ENCODE measurements around the gene FOXP1. TPM values are rescaled to one million over a fixed set of nuclear protein-coding genes. Genes with fewer than 3 reads are reported as not detected.

Gene FOXP1
- total RNA-seq, 1 experiment from 2014 or later: 58.4 TPM

DNA sequence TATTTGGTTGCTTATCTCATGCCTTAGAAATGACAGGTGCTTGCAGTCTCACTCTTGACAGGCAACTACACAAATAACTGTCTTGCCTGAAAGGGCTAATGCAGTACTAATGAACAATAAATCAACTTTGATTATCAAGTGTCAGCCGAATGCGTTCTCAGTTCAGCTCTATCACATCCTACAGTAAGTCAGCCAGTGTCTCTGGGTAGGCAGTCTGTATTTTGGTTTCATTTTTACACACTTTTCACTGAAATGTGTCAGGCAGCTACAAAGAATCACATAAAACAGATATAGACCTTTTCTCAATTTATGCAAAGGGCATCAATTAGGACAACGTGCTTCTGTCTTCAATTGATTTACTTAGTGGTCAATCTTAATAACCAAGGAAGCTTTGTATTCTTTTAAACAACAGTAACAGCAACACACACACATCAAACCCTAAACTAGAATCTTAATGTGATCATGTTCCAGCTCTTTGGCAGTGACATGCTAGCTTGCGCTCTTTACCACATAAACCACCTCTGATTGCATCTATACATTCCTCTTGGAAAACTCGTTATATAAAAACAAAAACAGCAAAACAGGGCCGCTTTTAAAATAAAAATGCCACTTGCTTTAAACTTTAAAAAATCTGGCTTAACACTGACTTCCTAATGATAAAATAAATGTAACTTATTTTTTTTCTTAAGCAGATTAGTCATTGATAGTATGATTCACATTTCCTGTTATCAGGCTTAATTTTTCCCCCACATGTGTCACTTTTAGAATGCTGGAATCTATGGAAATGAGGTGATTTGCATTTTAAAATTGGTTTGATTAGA, 520.4 kb downstream of the FOXP1 start:
- ChIA-PET POLR2A (ENCODE audit: low non-redundant PET) (no interaction called here), CTCF (no interaction called here)
- Histone ChIP-seq H3K27ac (ENCODE audit: low read depth, low read length, poor library complexity, severe bottlenecking) (peak overlapping the region; percentile 68), H3K4me3 (ENCODE audit: low read depth, low read length, poor library complexity, severe bottlenecking) (peak overlapping the region; percentile 59), H3K27me3 (replicated peaks; ENCODE audit: insufficient read depth, low read depth, low read length, poor library complexity) (no peaks in the 10 kb centered on the region), H3K9me3 (ENCODE audit: low read depth, low read length, poor library complexity, severe bottlenecking) (no peaks in the 10 kb centered on the region), H3K36me3 (ENCODE audit: insufficient read depth, low read length, poor library complexity, severe bottlenecking) (no peaks in the 10 kb centered on the region), H3K4me1 (ENCODE audit: insufficient read depth, low read length, poor library complexity, severe bottlenecking) (peaks cover 53% of the 10 kb centered on the region)
- DNase-seq (ENCODE audit: low spot score): no peak
- no peak for TF ChIP-seq CTCF (conservative IDR thresholded peaks at IDR 0.05; ENCODE audit: low read depth, low read length)
- no peak for TF ChIP-seq EZH2 (IDR thresholded peaks at IDR 0.05; ENCODE audit: borderline replicate concordance, low read depth, low read length, poor library complexity, severe bottlenecking)
- BruUV-seq (replicated peaks): no TSS peak
- intact Hi-C loops (cut with micrococcal nuclease; ENCODE audit: unreplicated experiment): loop anchor here (5.0 to 10.0 kb wide), 3 partner anchors 139 to 522 kb away; partner anchors contain the start of gene FOXP1

- TF ChIP-seq EZH2 (IDR thresholded peaks at IDR 0.05; ENCODE audit: borderline replicate concordance, low read depth, low read length, poor library complexity, severe bottlenecking) (no peak), CTCF (conservative IDR thresholded peaks at IDR 0.05; ENCODE audit: low read depth, low read length) (no peak)
- ChIA-PET POLR2A (ENCODE audit: low non-redundant PET) (no interaction called here), CTCF (no interaction called here)
- H3K27ac ChIP-seq (ENCODE audit: low read depth, low read length, poor library complexity, severe bottlenecking): no peak overlapping the region
- no TSS peak for BruUV-seq (replicated peaks)
- no peak for DNase-seq (ENCODE audit: low spot score)
- no peaks in the 10 kb centered on the region for H3K27me3 ChIP-seq (replicated peaks; ENCODE audit: insufficient read depth, low read depth, low read length, poor library complexity)
- intact Hi-C loops (cut with micrococcal nuclease; ENCODE audit: unreplicated experiment): loop anchor here (5.0 to 10.0 kb wide), 3 partner anchors 140 to 523 kb away; partner anchors contain the start of gene FOXP1
- peak overlapping the region; percentile 59 for H3K4me3 ChIP-seq (ENCODE audit: low read depth, low read length, poor library complexity, severe bottlenecking)
- H3K9me3 ChIP-seq (ENCODE audit: low read depth, low read length, poor library complexity, severe bottlenecking): no peaks in the 10 kb centered on the region
- H3K4me1 ChIP-seq (ENCODE audit: insufficient read depth, low read length, poor library complexity, severe bottlenecking): peaks cover 59% of the 10 kb centered on the region
- no peaks in the 10 kb centered on the region for H3K36me3 ChIP-seq (ENCODE audit: insufficient read depth, low read length, poor library complexity, severe bottlenecking)
Measured at GRCh38 chr3:71062037-71062932, 521.2 kb downstream of the FOXP1 start.

- CTCF ChIA-PET: no interaction called here
- Histone ChIP-seq H3K4me1 (ENCODE audit: insufficient read depth, low read length, poor library complexity, severe bottlenecking) (peaks cover 60% of the 10 kb centered on the region), H3K27ac (ENCODE audit: low read depth, low read length, poor library complexity, severe bottlenecking) (no peak overlapping the region), H3K36me3 (ENCODE audit: insufficient read depth, low read length, poor library complexity, severe bottlenecking) (no peaks in the 10 kb centered on the region), H3K9me3 (ENCODE audit: low read depth, low read length, poor library complexity, severe bottlenecking) (no peaks in the 10 kb centered on the region), H3K27me3 (replicated peaks; ENCODE audit: insufficient read depth, low read depth, low read length, poor library complexity) (no peaks in the 10 kb centered on the region), H3K4me3 (ENCODE audit: low read depth, low read length, poor library complexity, severe bottlenecking) (no peak overlapping the region)
- no TSS peak for BruUV-seq (replicated peaks)
- no peak for DNase-seq (ENCODE audit: low spot score)
- POLR2A ChIA-PET (ENCODE audit: low non-redundant PET): no interaction called here
- TF ChIP-seq CTCF (conservative IDR thresholded peaks at IDR 0.05; ENCODE audit: low read depth, low read length) (no peak), EZH2 (IDR thresholded peaks at IDR 0.05; ENCODE audit: borderline replicate concordance, low read depth, low read length, poor library complexity, severe bottlenecking) (no peak)
- intact Hi-C loops (cut with micrococcal nuclease; ENCODE audit: unreplicated experiment): loop anchor here (5.0 to 10.0 kb wide), 3 partner anchors 141 to 523 kb away; partner anchors contain the start of gene FOXP1
Measured at GRCh38 chr3:71061581-71061980, 521.9 kb downstream of the FOXP1 start.
